Measurements from ENCODE around the gene CAMK2D.

GRCh38 chr4:113653871-113654270 lies 107.7 kb downstream of the CAMK2D start:
- TF ChIP-seq EZH2phosphoT487 (IDR thresholded peaks at IDR 0.05; ENCODE audit: low read depth, severe bottlenecking, unreplicated experiment) (no peak), CTCF (IDR thresholded peaks at IDR 0.05; ENCODE audit: poor library complexity) (no peak), EZH2 (IDR thresholded peaks at IDR 0.05; ENCODE audit: borderline replicate concordance) (no peak)

Data from hepatocyte (in vitro differentiated cells).